Superior temporal gyrus (tissue), 1 donor: ENCODE measurements around the gene RER1.
A peak's percentile ranks its signal among the peaks of the same experiment; 100 is the strongest.
"Not testable (repeated sequence)": the region's sequence is repeated elsewhere in the genome, so short reads cannot be mapped to it uniquely, and the experiment has no call there.

Experiments used
- DNase-seq: peaks from one replicate; pipeline ENCODE4 v3.0.0-alpha.2; 2016; ENCODE audit errors: extremely low spot score

RER1 gene

GRCh38 chr1:2427976-2428375 lies 36.3 kb downstream of the RER1 start:
- DNase-seq = no peak

GRCh38 chr1:2428490-2428889 lies 36.8 kb downstream of the RER1 start:
- no peak for DNase-seq

GRCh38 chr1:2429780-2430591 lies 38.3 kb downstream of the RER1 start:
- no peak for DNase-seq

- DNase-seq = no peak
Measured at GRCh38 chr1:2430592-2430973, 38.9 kb downstream of the RER1 start.

GRCh38 chr1:2431103-2431502 lies 39.5 kb downstream of the RER1 start:
- no peak for DNase-seq

GRCh38 chr1:2431518-2431917 lies 39.9 kb downstream of the RER1 start:
- DNase-seq = no peak

- no peak for DNase-seq
Measured at GRCh38 chr1:2432441-2432844, 40.8 kb downstream of the RER1 start.

- no peak for DNase-seq
Measured at GRCh38 chr1:2433196-2433595, 41.6 kb downstream of the RER1 start.

- no peak for DNase-seq
Measured at GRCh38 chr1:2433936-2434655, 42.5 kb downstream of the RER1 start.

GRCh38 chr1:2435091-2435490 lies 43.5 kb downstream of the RER1 start:
- DNase-seq = no peak

GRCh38 chr1:2435746-2436355 lies 44.2 kb downstream of the RER1 start:
- DNase-seq = no peak

GRCh38 chr1:2436876-2437275 lies 45.2 kb downstream of the RER1 start:
- DNase-seq = no peak

GRCh38 chr1:2437617-2438016 lies 46.0 kb downstream of the RER1 start:
- no peak for DNase-seq

- DNase-seq = no peak
Measured at GRCh38 chr1:2438038-2438437, 46.4 kb downstream of the RER1 start.

- DNase-seq = no peak
Measured at GRCh38 chr1:2438641-2439040, 47.0 kb downstream of the RER1 start.

GRCh38 chr1:2439369-2439768 lies 47.7 kb downstream of the RER1 start:
- DNase-seq = no peak

- not testable (repeated sequence) for DNase-seq
Measured at GRCh38 chr1:2440346-2440745, 48.7 kb downstream of the RER1 start.

GRCh38 chr1:2441746-2442145 lies 50.1 kb downstream of the RER1 start:
- peak; percentile 55 for DNase-seq

GRCh38 chr1:2442661-2443060 lies 51.0 kb downstream of the RER1 start:
- peak; percentile 10 for DNase-seq

GRCh38 chr1:2443277-2444137 lies 51.9 kb downstream of the RER1 start:
- DNase-seq = peak; percentile 64

- no peak for DNase-seq
Measured at GRCh38 chr1:2444138-2444591, 52.5 kb downstream of the RER1 start.
